Astrocyte of the cerebellum (primary cell): ENCODE results near the gene LRRC3C.

ENCODE experiments used
- DNase-seq: peaks from one replicate; pipeline ENCODE4 v3.0.0-alpha.2; 2011; ENCODE audit warnings: low read depth
- H3K4me3 ChIP-seq: 2 replicates; pipeline ENCODE4 v1.5.1; 2011; ENCODE audit warnings: mild to moderate bottlenecking, low read depth, low read length, moderate library complexity
- in situ Hi-C: cut with HindIII; loops from 2 replicates; pipeline ENCODE4 v1.10.0; 2017; ENCODE audit warnings: low sequenced_read_pairs
- TF ChIP-seq, protein P1 (sequence below): IDR thresholded peaks from 2 replicates; pipeline ENCODE4 v1.5.1; 2012; ENCODE audit warnings: low read length, low read depth, moderate library complexity, mild to moderate bottlenecking; ENCODE audit errors: missing control alignments

Gene LRRC3C

DNA sequence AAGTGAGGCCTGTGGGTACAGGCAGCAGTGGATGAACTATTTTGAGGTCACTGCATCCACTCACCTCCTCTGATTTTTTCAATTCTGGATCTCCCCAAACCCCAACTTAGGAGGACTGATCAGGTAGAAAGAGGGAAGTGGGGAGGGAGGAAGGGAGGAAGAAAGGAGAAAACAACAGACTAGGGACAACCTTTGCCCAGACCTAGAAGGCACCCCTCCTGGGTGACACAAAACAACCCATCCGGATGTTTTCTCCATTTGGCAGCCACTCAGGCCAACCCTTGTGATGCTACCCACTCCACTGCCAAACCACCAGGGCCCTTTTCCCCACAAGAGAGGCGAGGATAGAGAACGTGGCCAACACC, 2.9 kb upstream of the LRRC3C start:
- DNase-seq: no peak

DNA sequence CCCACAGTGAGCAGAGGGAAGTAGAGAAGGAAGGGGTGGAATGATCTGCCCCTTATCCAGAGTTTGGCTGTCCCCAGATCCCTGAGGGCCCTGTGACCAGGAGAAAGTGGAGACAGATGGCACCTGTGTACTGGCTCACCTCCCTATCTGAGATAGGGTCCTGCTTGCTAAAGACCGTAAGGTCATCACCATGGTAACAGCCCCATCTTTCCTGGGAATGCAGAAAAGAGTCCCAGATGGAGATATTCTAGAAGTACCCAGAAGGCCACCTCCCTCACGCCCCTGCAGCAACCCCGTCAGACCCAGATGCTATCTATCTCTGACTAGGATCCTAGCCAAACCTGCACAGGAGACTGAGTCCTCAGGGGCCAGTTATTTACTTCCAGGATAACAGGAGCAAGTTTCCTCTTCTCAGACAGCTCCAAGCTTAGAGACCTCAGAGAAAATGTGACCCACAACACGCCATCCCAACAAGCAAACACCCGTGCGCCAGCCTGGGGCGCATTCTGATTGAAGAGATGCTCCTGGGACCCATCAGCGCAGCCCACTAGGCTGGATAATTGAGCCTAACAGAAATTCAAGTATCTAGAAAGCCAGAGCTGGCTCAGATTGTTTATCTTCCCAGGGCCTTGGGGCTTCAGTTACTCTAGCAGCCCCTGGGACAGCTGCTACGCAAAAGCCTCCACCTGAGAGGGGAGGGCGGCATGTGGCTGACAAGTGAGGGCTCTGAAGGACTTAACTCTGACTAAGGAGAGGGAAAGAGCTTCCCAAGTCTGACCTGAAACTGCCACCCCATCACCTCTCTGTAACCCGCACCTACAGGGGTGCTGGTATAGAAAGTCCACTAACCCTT, 2.0 kb upstream of the LRRC3C start:
- TF ChIP-seq, protein P1, sequence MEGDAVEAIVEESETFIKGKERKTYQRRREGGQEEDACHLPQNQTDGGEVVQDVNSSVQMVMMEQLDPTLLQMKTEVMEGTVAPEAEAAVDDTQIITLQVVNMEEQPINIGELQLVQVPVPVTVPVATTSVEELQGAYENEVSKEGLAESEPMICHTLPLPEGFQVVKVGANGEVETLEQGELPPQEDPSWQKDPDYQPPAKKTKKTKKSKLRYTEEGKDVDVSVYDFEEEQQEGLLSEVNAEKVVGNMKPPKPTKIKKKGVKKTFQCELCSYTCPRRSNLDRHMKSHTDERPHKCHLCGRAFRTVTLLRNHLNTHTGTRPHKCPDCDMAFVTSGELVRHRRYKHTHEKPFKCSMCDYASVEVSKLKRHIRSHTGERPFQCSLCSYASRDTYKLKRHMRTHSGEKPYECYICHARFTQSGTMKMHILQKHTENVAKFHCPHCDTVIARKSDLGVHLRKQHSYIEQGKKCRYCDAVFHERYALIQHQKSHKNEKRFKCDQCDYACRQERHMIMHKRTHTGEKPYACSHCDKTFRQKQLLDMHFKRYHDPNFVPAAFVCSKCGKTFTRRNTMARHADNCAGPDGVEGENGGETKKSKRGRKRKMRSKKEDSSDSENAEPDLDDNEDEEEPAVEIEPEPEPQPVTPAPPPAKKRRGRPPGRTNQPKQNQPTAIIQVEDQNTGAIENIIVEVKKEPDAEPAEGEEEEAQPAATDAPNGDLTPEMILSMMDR: no peak
- no peak for DNase-seq
- H3K4me3 ChIP-seq: peak overlapping the region; percentile 78
- in situ Hi-C loops: no loop called here

More for the DNA sequence above, 2.9 kb upstream of the LRRC3C start:
- TF ChIP-seq, protein P1: no peak
- H3K4me3 ChIP-seq: no peak overlapping the region
- in situ Hi-C loops: no loop called here

DNA sequence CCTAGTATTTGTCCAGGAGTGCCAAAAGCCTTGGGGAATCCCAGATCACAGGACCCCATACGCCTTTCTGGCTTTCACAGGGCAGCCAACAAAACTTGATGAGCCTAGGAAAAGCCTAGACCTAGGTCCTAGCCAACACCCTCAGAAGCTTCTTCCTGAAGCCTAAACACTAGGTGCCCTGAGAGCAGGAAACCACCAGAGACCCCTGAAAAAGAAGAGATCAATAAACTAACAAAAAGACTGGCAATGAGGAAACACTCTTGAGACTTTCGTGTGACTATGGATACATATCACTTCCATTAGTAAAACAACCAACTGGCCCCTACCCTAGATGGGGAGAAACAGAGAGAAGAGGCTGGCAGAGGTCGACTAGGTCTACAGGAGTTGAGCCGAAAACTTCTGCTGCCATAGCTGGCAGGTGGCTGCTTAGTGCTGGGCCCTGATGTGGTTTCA, 1.4 kb upstream of the LRRC3C start:
- no peak for DNase-seq
- H3K4me3 ChIP-seq: peak overlapping the region; percentile 78
- TF ChIP-seq, protein P1: no peak
- in situ Hi-C loops: no loop called here

DNA sequence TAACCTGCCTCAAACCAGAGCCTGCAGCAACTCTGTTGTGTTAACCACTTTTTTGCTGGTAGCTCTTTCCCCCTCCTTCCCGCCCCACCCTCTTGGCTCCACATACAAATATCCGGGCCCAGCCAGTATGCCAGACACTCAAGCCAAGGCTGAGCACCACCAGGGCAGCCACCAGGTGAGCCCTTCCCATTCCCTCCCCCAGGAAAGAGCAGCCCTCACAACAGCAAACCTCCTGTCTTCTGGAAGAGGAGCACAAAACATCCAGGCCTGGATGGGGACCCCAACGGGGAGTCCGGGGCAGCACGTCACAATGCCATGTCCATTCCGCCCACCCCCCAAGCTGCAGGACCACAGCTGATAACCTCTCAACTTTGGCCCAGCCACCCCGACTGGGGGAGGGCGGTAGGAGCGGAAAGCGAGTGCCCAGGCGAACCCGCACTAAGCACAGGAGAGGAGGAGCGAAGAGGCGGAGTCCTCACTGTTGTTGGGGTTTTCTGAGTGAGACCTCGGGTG, 888 bp upstream of the LRRC3C start:
- TF ChIP-seq, protein P1: no peak
- peak overlapping the region; percentile 78 for H3K4me3 ChIP-seq
- no peak for DNase-seq
- in situ Hi-C loops: no loop called here

DNA sequence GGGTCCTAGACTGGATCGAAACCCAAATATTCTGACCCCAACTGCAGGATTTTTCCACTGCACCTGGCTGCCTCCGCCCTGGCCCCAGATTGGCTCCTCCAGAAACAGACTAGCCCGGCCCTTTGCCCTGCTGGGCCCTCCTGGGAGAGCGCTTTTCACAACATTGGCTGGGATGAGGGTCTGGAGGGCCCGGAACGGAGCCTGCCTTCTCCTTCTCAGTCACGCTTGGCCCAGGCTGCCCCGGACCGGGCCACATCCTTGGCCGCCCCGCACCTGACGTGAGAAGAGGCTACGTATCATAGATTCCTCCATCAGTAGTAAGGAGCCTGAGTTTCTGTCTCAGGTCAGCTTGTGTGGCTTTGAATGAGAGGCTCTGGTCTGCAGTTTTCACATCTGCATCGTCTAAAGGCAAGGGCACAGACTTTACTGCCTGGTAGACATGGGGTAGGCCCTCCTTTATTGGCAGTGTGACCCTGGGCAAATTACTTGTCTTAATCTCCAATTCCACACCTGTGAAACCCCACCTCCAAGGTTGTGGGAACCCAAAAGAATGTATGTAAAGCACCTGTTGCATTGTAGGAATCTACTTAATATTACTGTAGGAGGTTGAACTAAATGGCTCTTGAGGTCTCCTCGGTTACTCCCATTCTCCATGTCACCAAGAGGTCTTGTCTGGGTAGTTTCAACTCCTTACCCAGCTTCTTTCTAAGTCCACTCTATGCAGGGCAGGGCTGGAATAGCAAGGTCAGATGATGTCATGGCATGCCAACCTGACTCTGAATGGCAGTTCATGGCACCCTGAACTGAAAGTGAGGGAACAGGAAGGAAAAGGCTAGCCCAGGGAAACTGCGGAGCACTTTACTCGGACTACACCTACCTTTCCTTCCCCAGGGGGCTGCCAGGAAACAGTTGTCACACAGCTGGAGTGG, 661 bp downstream of the LRRC3C start:
- in situ Hi-C loops: no loop called here
- no peak for DNase-seq
- TF ChIP-seq, protein P1: no peak
- H3K4me3 ChIP-seq: peak overlapping the region; percentile 78
